Lung (tissue), 12 donors: ENCODE results near the gene HDAC4. TPM values are rescaled to one million over a fixed set of nuclear protein-coding genes. Genes with fewer than 3 reads are reported as not detected.

Source experiments
- ATAC-seq: fragments of 200-7000 bp; cut with Tn5 transposase; one replicate; pipeline ENCODE4 v1.9.1; 2020; ENCODE audit warnings: moderate number of reproducible peaks; ENCODE audit not compliant: insufficient read depth, low FRiP score
- DNase-seq, 3 donors: peaks; one replicate each; pipeline ENCODE4 v3.0.0-alpha.2; 2013 to 2017
- H3K27ac ChIP-seq, 2 donors: one replicate each; pipeline ENCODE4 v1.5.1; 2013; ENCODE audit warnings: mild to moderate bottlenecking in 2 of 2, moderate library complexity in 2 of 2, control low read depth in 1 of 2, inconsistent platforms in 1 of 2, low read depth in 1 of 2, low read length in 1 of 2
- H3K27me3 ChIP-seq, 3 donors: one replicate each; pipeline ENCODE4 v1.5.1; 2013; ENCODE audit warnings: low read length in 2 of 3; ENCODE audit not compliant: control insufficient read depth in 3 of 3, insufficient read depth in 3 of 3
- H3K36me3 ChIP-seq, 4 donors: one replicate each; pipeline ENCODE4 v1.5.1; 2013; ENCODE audit warnings: low read length in 4 of 4, mild to moderate bottlenecking in 1 of 4, moderate library complexity in 1 of 4; ENCODE audit not compliant: control insufficient read depth in 4 of 4, insufficient read depth in 4 of 4
- H3K4me1 ChIP-seq, 5 donors: one replicate each; pipeline ENCODE4 v1.5.1; 2013; ENCODE audit warnings: low read length in 5 of 5, mild to moderate bottlenecking in 2 of 5, moderate library complexity in 1 of 5; ENCODE audit not compliant: control insufficient read depth in 5 of 5, insufficient read depth in 5 of 5
- H3K4me3 ChIP-seq: one replicate; pipeline ENCODE4 v1.5.1; 2013; ENCODE audit warnings: mild to moderate bottlenecking, control low read depth, moderate library complexity
- H3K9ac ChIP-seq, 2 donors: one replicate each; pipeline ENCODE4 v1.5.1; 2013; ENCODE audit warnings: low read length in 2 of 2, control low read depth in 1 of 2; ENCODE audit not compliant: insufficient read depth in 1 of 2
- H3K9me3 ChIP-seq, 4 donors: one replicate each; pipeline ENCODE4 v1.5.1; 2013; ENCODE audit warnings: low read length in 3 of 4, mild to moderate bottlenecking in 1 of 4, moderate library complexity in 1 of 4; ENCODE audit not compliant: control insufficient read depth in 4 of 4, insufficient read depth in 3 of 4
- CTCF ChIP-seq: IDR thresholded peaks from 2 replicates; pipeline ENCODE4 v1.5.1; 2012; ENCODE audit warnings: mild to moderate bottlenecking; ENCODE audit errors: control extremely low read depth, extremely low read depth
- WGBS, 2 donors: extraction: QIAGEN DNeasy Blood & Tissue Kit; methylation state at CpG; one replicate each; pipeline ENCODE4 v1.1.7; 2013; 5-methylcytosine and 5-hydroxymethylcytosine counted together
- polyA plus RNA-seq, 2 donors: library from polyadenylated mRNA; stranded (reverse); fragments of 200-250 nt; gene quantifications; one replicate each; pipeline ENCODE4 v1.2.1, GENCODE V29; 2013
- total RNA-seq, 2 donors: library from RNA; depleted of rRNA in 1 of 2; stranded (reverse); fragments of >200 nt in 1 of 2; gene quantifications; one replicate each; pipeline ENCODE4 v1.2.1, GENCODE V29; 2014 to 2021
- donor health status: control.
- donor health status: control.
- donor health status: Bipolar disorder and iron deficiency.
- donor health status: healthy.
- donor health status: DM: yes; HTN: yes; CAD: no.

The HDAC4 gene
- total and polyA plus RNA-seq, 4 donors = 6.9 to 47.7 (median 20.7) TPM

DNA sequence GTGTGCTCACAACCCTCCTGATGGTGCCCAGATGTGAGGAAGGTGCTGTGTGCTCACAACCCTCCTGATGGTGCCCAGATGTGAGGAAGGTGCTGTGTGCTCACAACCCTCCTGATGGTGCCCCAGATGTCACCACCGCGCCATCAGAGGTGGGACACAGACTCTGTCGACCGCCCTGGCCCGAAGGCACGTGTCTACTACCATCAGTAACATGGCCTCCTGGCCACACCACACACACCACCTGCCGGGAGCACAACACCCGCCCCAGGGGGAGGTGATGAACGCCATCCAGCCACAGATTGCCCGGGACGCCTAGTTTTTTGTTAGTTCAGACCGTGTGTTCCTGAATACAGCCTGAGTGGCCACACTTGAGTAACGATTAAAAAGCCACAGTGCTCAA is 24.5 kb downstream of the HDAC4 start:
- 91 to 95% methylated on average over 13 of the region's 13 CpGs for WGBS, 2 donors
- Histone ChIP-seq H3K9me3 (no peaks in the 10 kb centered on the region), H3K4me3 (no peak overlapping the region), H3K9ac (no peak overlapping the region), H3K27me3 (no peaks in the 10 kb centered on the region), H3K36me3 (peaks cover 0 to 12% (median 0%) of the 10 kb centered on the region in 4 donors), H3K27ac (no peak overlapping the region), H3K4me1 (peaks cover 0 to 6% (median 0%) of the 10 kb centered on the region in 5 donors)
- TF ChIP-seq CTCF = no peak
- ATAC-seq = no peak
- no peak for DNase-seq

GRCh38 chr2:239375278-239376061 is 25.4 kb downstream of the HDAC4 start:
- Histone ChIP-seq H3K9me3 (no peaks in the 10 kb centered on the region), H3K36me3 (peaks cover 0 to 12% (median 0%) of the 10 kb centered on the region in 4 donors), H3K4me3 (no peak overlapping the region), H3K4me1 (peaks cover 0 to 6% (median 0%) of the 10 kb centered on the region in 5 donors), H3K27me3 (no peaks in the 10 kb centered on the region), H3K9ac (no peak overlapping the region), H3K27ac (no peak overlapping the region)
- ATAC-seq = no peak
- DNase-seq = no peak
- WGBS, 2 donors = 94% methylated on average over 31 of the region's 31 CpGs
- TF ChIP-seq CTCF = no peak

- 98% methylated on average over 13 of the region's 13 CpGs for WGBS, 2 donors
- DNase-seq (no peak), ATAC-seq (no peak)
- Histone ChIP-seq H3K27me3 (no peaks in the 10 kb centered on the region), H3K27ac (no peak overlapping the region), H3K36me3 (peaks cover 0 to 12% (median 0%) of the 10 kb centered on the region in 4 donors), H3K4me3 (no peak overlapping the region), H3K9ac (no peak overlapping the region), H3K4me1 (peaks cover 0 to 4% (median 0%) of the 10 kb centered on the region in 5 donors), H3K9me3 (no peaks in the 10 kb centered on the region)
- no peak for TF ChIP-seq CTCF
These were observed 25.9 kb downstream of the HDAC4 start for GRCh38 chr2:239374896-239375277.
